Duodenal mucosa (tissue), 2 donors: ENCODE data around the gene ABHD4.
"Not testable (repeated sequence)": the region's sequence is repeated elsewhere in the genome, so short reads cannot be mapped to it uniquely, and the experiment has no call there.

Source experiments
- H3K27ac ChIP-seq: one replicate; pipeline ENCODE4 v1.7.0; 2013; ENCODE audit warnings: low read depth, low read length
- H3K27me3 ChIP-seq, 2 donors: one replicate each; pipeline ENCODE4 v1.7.0; 2013; ENCODE audit warnings: low read length in 2 of 2, control low read depth in 1 of 2; ENCODE audit not compliant: insufficient read depth in 2 of 2, control insufficient read depth in 1 of 2
- H3K36me3 ChIP-seq, 2 donors: one replicate each; pipeline ENCODE4 v1.7.0; 2013; ENCODE audit warnings: low read length in 2 of 2, control low read depth in 1 of 2; ENCODE audit not compliant: insufficient read depth in 2 of 2, control insufficient read depth in 1 of 2
- H3K4me1 ChIP-seq, 2 donors: one replicate each; pipeline ENCODE4 v1.7.0; 2013; ENCODE audit warnings: low read length in 2 of 2, control low read depth in 1 of 2; ENCODE audit not compliant: insufficient read depth in 2 of 2, control insufficient read depth in 1 of 2
- H3K4me3 ChIP-seq, 2 donors: one replicate each; pipeline ENCODE4 v1.7.0; 2013; ENCODE audit warnings: low read length in 2 of 2, low read depth in 1 of 2
- H3K9ac ChIP-seq, 2 donors: one replicate each; pipeline ENCODE4 v1.7.0; 2013; ENCODE audit warnings: low read length in 2 of 2, low read depth in 1 of 2
- H3K9me3 ChIP-seq, 2 donors: one replicate each; pipeline ENCODE4 v1.7.0; 2013; ENCODE audit warnings: low read length in 2 of 2, control low read depth in 1 of 2; ENCODE audit not compliant: control insufficient read depth in 1 of 2

ABHD4 gene

GRCh38 chr14:22573804-22574203 lies 24.3 kb upstream of the ABHD4 start:
- Histone ChIP-seq H3K4me1 (peaks cover 4 to 5% of the 10 kb centered on the region in 2 donors), H3K27me3 (no peaks in the 10 kb centered on the region), H3K4me3 (no peak overlapping the region), H3K36me3 (peaks cover 25 to 43% of the 10 kb centered on the region in 2 donors), H3K27ac (no peak overlapping the region), H3K9ac (no peak overlapping the region), H3K9me3 (no peaks in the 10 kb centered on the region)

GRCh38 chr14:22577334-22577908 lies 20.7 kb upstream of the ABHD4 start:
- H3K4me3 ChIP-seq, result no peak overlapping the region
- H3K27ac ChIP-seq, result no peak overlapping the region
- no peaks in the 10 kb centered on the region for H3K27me3 ChIP-seq
- peaks cover 23 to 37% of the 10 kb centered on the region in 2 donors for H3K36me3 ChIP-seq
- no peak overlapping the region for H3K9ac ChIP-seq
- no peaks in the 10 kb centered on the region for H3K9me3 ChIP-seq
- H3K4me1 ChIP-seq, result no peaks in the 10 kb centered on the region

GRCh38 chr14:22579236-22579635 lies 18.9 kb upstream of the ABHD4 start:
- no peak overlapping the region for H3K27ac ChIP-seq
- no peak overlapping the region for H3K9ac ChIP-seq
- H3K27me3 ChIP-seq, result no peaks in the 10 kb centered on the region
- H3K4me1 ChIP-seq, result peaks cover 1 to 4% of the 10 kb centered on the region in 2 donors
- no peak overlapping the region for H3K4me3 ChIP-seq
- no peaks in the 10 kb centered on the region for H3K9me3 ChIP-seq
- peaks cover 8 to 22% of the 10 kb centered on the region in 2 donors for H3K36me3 ChIP-seq

GRCh38 chr14:22579881-22580280 lies 18.2 kb upstream of the ABHD4 start:
- Histone ChIP-seq H3K27ac (no peak overlapping the region), H3K4me1 (peaks cover 7 to 9% of the 10 kb centered on the region in 2 donors), H3K27me3 (no peaks in the 10 kb centered on the region), H3K36me3 (peaks cover 2 to 16% of the 10 kb centered on the region in 2 donors), H3K9me3 (no peaks in the 10 kb centered on the region), H3K4me3 (no peak overlapping the region), H3K9ac (no peak overlapping the region)

- peaks cover 0 to 10% of the 10 kb centered on the region in 2 donors for H3K36me3 ChIP-seq
- no peaks in the 10 kb centered on the region for H3K27me3 ChIP-seq
- no peaks in the 10 kb centered on the region for H3K9me3 ChIP-seq
- peaks cover 14 to 17% of the 10 kb centered on the region in 2 donors for H3K4me1 ChIP-seq
- H3K27ac ChIP-seq, result no peak overlapping the region
- no peak overlapping the region for H3K4me3 ChIP-seq
- H3K9ac ChIP-seq, result no peak overlapping the region
Observed at GRCh38 chr14:22580625-22581024, 17.5 kb upstream of the ABHD4 start.

GRCh38 chr14:22583994-22584393 lies 14.1 kb upstream of the ABHD4 start:
- peaks cover 6 to 7% of the 10 kb centered on the region in 2 donors for H3K36me3 ChIP-seq
- no peak overlapping the region for H3K27ac ChIP-seq
- H3K9ac ChIP-seq, result no peak overlapping the region
- no peaks in the 10 kb centered on the region for H3K9me3 ChIP-seq
- H3K4me3 ChIP-seq, result no peak overlapping the region
- H3K27me3 ChIP-seq, result no peaks in the 10 kb centered on the region
- peaks cover 40 to 41% of the 10 kb centered on the region in 2 donors for H3K4me1 ChIP-seq

GRCh38 chr14:22587247-22587646 lies 10.9 kb upstream of the ABHD4 start:
- H3K36me3 ChIP-seq, result peaks cover 0 to 6% of the 10 kb centered on the region in 2 donors

GRCh38 chr14:22587677-22588422 lies 10.2 kb upstream of the ABHD4 start:
- peak overlapping the region; percentile 82 to 87 for H3K4me3 ChIP-seq
- H3K9ac ChIP-seq, result peak overlapping the region; percentile 85 to 94
- not testable (repeated sequence) for H3K36me3 ChIP-seq, H3K27me3 ChIP-seq, H3K27ac ChIP-seq, H3K9me3 ChIP-seq
- H3K4me1 ChIP-seq, result peaks cover 47 to 49% of the 10 kb centered on the region in 2 donors

More at GRCh38 chr14:22587247-22587646, 10.9 kb upstream of the ABHD4 start:
- Histone ChIP-seq H3K9me3 (no peaks in the 10 kb centered on the region), H3K27me3 (no peaks in the 10 kb centered on the region), H3K27ac (no peak overlapping the region), H3K9ac (peak overlapping the region in 1 of 2 donors; percentile 94), H3K4me3 (peak overlapping the region in 1 of 2 donors; percentile 87), H3K4me1 (peaks cover 47 to 49% of the 10 kb centered on the region in 2 donors)

- peaks cover 47 to 49% of the 10 kb centered on the region in 2 donors for H3K4me1 ChIP-seq
- peak overlapping the region; percentile 85 to 94 for H3K9ac ChIP-seq
- peaks cover 0 to 6% of the 10 kb centered on the region in 2 donors for H3K36me3 ChIP-seq
- peak overlapping the region; percentile 82 to 87 for H3K4me3 ChIP-seq
- no peaks in the 10 kb centered on the region for H3K9me3 ChIP-seq
- no peaks in the 10 kb centered on the region for H3K27me3 ChIP-seq
- H3K27ac ChIP-seq, result peak overlapping the region; percentile 83
Observed at GRCh38 chr14:22588526-22589095, 9.5 kb upstream of the ABHD4 start.
